Heart left ventricle (tissue), 16 donors: ENCODE results near the gene AMPD2. TPM values are rescaled to one million over a fixed set of nuclear protein-coding genes. Genes with fewer than 3 reads are reported as not detected.

Experiments used
- ATAC-seq, 4 donors: fragments of 200-7000 bp; cut with Tn5 transposase; one replicate each; pipeline ENCODE4 v1.9.1; 2020 to 2022; ENCODE audit warnings: moderate library complexity in 4 of 4, mild to moderate bottlenecking in 3 of 4, moderate number of reproducible peaks in 1 of 4
- DNase-seq, 5 donors: peaks; one replicate each; pipeline ENCODE4 v3.0.0-alpha.2; 2020
- H3K27ac ChIP-seq, 12 donors: fragments of 200-600 bp; sonication (generic) in 4 of 12; one replicate each; pipeline versions ENCODE4 v1.5.0 to v1.8.0; 2016 to 2022; ENCODE audit warnings: mild to moderate bottlenecking in 2 of 12
- H3K27me3 ChIP-seq, 9 donors: fragments of 200-600 bp; sonication (generic) in 2 of 9; one replicate each; pipeline versions ENCODE4 v1.5.1 to v1.8.0; 2016 to 2022; ENCODE audit warnings: mild to moderate bottlenecking in 3 of 9
- H3K36me3 ChIP-seq, 9 donors: fragments of 200-600 bp; sonication (generic) in 2 of 9; one replicate each; pipeline versions ENCODE4 v1.5.0 to v1.8.0; 2018 to 2022; ENCODE audit warnings: mild to moderate bottlenecking in 2 of 9
- H3K4me1 ChIP-seq, 12 donors: fragments of 200-600 bp; sonication (generic) in 4 of 12; one replicate each; pipeline versions ENCODE4 v1.5.0 to v1.8.0; 2016 to 2022; ENCODE audit warnings: mild to moderate bottlenecking in 3 of 12
- H3K4me3 ChIP-seq, 12 donors: fragments of 200-600 bp; sonication (generic) in 4 of 12; one replicate each; pipeline versions ENCODE4 v1.5.0 to v1.8.0; 2017 to 2022; ENCODE audit warnings: mild to moderate bottlenecking in 9 of 12, moderate library complexity in 4 of 12
- H3K9me3 ChIP-seq, 12 donors: fragments of 200-600 bp; sonication (generic) in 4 of 12; one replicate each; pipeline versions ENCODE4 v1.5.0 to v1.8.0; 2016 to 2022; ENCODE audit warnings: mild to moderate bottlenecking in 1 of 12
- CTCF ChIP-seq, 12 donors: fragments of 200-600 bp; sonication (generic) in 4 of 12; IDR thresholded peaks; one replicate each; pipeline versions ENCODE4 v1.5.0 to v1.8.0; 2018 to 2022; ENCODE audit warnings: antibody characterized with exemption in 12 of 12, mild to moderate bottlenecking in 5 of 12
- POLR2A ChIP-seq, 2 donors: fragments of 450-650 bp; IDR thresholded peaks; one replicate each; pipeline ENCODE4 v1.6.1; 2017; ENCODE audit warnings: antibody characterized with exemption in 2 of 2, mild to moderate bottlenecking in 2 of 2, moderate library complexity in 2 of 2
- WGBS, 4 donors: extraction: QIAGEN DNeasy Blood & Tissue Kit in 2 of 4; methylation state at CpG; one replicate each; pipeline versions ENCODE4 v1.1.5 to v1.1.7; 2013 to 2018; 5-methylcytosine and 5-hydroxymethylcytosine counted together
- intact Hi-C, 10 donors: fragments of 100-400 bp; cut with DNase I; formaldehyde crosslinking; loops; one replicate each; pipeline versions ENCODE4 v1.11.1 to v1.14.2; 2022
- polyA plus RNA-seq, 2 donors: library from polyadenylated mRNA; stranded (reverse); fragments of 200-250 nt; gene quantifications; one replicate each; pipeline ENCODE4 v1.2.3, GENCODE V29; 2013
- total RNA-seq, 9 donors: library from RNA; depleted of rRNA in 2 of 9; stranded (reverse); fragments of >200 nt in 2 of 9; fragmentation: NEBNext Ultra II Directional in 3 of 9; extraction: Animal tissue kit (Norgen Biotek cat#: 25700) in 3 of 9; gene quantifications; one replicate each; pipeline versions ENCODE4 v1.1.0 to v1.2.4, GENCODE V29; 2016 to 2023
- donor health status: ischemic (EF 13 %, LVEDD 7.1; RV severe dilation, severe dysfunction).
- donor health status: healthy with polysubstance abuse.
- donor health status: DM: no; HTN: yes; CAD: no.
- donor health status: DM: no; HTN: no; CAD: no.
- donor health status: ischemic (EF 25% LVEDD 6.9; RV normal size, moderate dysfunction).
- donor health status: ischemic (EF 25% LVEDD 5.7; RV mildly dilated, moderate dysfunction).
- donor health status: healthy.
- donor health status: DM: yes; HTN: yes; CAD: no.
- donor health status: ischemic (EF 35%, LVEDD 5.7; RV mildly dilated, moderate dysfunction).
- donor health status: nonischemic (EF 11% LVEDD 7.7; RV severe dilation, severe dysfunction).
- donor health status: DM: yes; HTN: yes; CAD: no.
- donor health status: PGD.
- donor health status: ischemic (EF 29% LVEDD 5.4; RV normal size, mild dysfunction).
- donor health status: nonischemic (EF 23%, LVEDD 6.1; RV moderate dilation, normal function).

The AMPD2 gene
- total and polyA plus RNA-seq, 11 donors: 7.4 to 29.9 (median 10.0) TPM

- TF ChIP-seq CTCF (IDR thresholded peaks at IDR 0.05): no peak
- no peak for ATAC-seq
- no peak overlapping the region for H3K4me3 ChIP-seq
- intact Hi-C loops: no loop called here
- H3K27me3 ChIP-seq: no peaks in the 10 kb centered on the region
- no peaks in the 10 kb centered on the region for H3K9me3 ChIP-seq
- WGBS, 4 donors: 85 to 95% (median 91%) methylated on average over 3 of the region's 3 CpGs
- H3K36me3 ChIP-seq: peaks cover 0 to 100% (median 100%) of the 10 kb centered on the region in 9 donors
- H3K4me1 ChIP-seq: no peaks in the 10 kb centered on the region
- H3K27ac ChIP-seq: no peak overlapping the region
- no peak for DNase-seq
Observed at GRCh38 chr1:109586055-109586454, 33.6 kb upstream of the AMPD2 start.

GRCh38 chr1:109589177-109589576, 30.5 kb upstream of the AMPD2 start:
- Histone ChIP-seq H3K36me3 (peaks cover 0 to 100% (median 99%) of the 10 kb centered on the region in 9 donors), H3K4me3 (no peak overlapping the region), H3K27ac (no peak overlapping the region), H3K27me3 (no peaks in the 10 kb centered on the region), H3K4me1 (no peaks in the 10 kb centered on the region), H3K9me3 (no peaks in the 10 kb centered on the region)
- no peak for DNase-seq
- intact Hi-C loops: no loop called here
- WGBS, 4 donors: 79 to 83% (median 81%) methylated on average over 3 of the region's 3 CpGs
- ATAC-seq: no peak
- no peak for TF ChIP-seq POLR2A (IDR thresholded peaks at IDR 0.05)
- no peak for TF ChIP-seq CTCF (IDR thresholded peaks at IDR 0.05)

GRCh38 chr1:109589679-109590078, 30.0 kb upstream of the AMPD2 start:
- no peaks in the 10 kb centered on the region for H3K9me3 ChIP-seq
- no peaks in the 10 kb centered on the region for H3K4me1 ChIP-seq
- no peak overlapping the region for H3K27ac ChIP-seq
- peaks cover 0 to 100% (median 99%) of the 10 kb centered on the region in 9 donors for H3K36me3 ChIP-seq
- ATAC-seq: no peak
- no peak overlapping the region for H3K4me3 ChIP-seq
- intact Hi-C loops: no loop called here
- DNase-seq: no peak
- H3K27me3 ChIP-seq: no peaks in the 10 kb centered on the region
- TF ChIP-seq CTCF (IDR thresholded peaks at IDR 0.05): no peak
- no peak for TF ChIP-seq POLR2A (IDR thresholded peaks at IDR 0.05)

- Histone ChIP-seq H3K4me1 (no peaks in the 10 kb centered on the region), H3K27me3 (no peaks in the 10 kb centered on the region), H3K36me3 (peaks cover 0 to 100% (median 86%) of the 10 kb centered on the region in 9 donors), H3K27ac (no peak overlapping the region), H3K9me3 (no peaks in the 10 kb centered on the region), H3K4me3 (no peak overlapping the region)
- DNase-seq (no peak), ATAC-seq (no peak)
- intact Hi-C loops: no loop called here
- TF ChIP-seq CTCF (IDR thresholded peaks at IDR 0.05): no peak
- TF ChIP-seq POLR2A (IDR thresholded peaks at IDR 0.05): no peak
Observed at GRCh38 chr1:109592916-109593315, 26.7 kb upstream of the AMPD2 start.
